Measurements from ENCODE around the gene LRATD1.

DNA sequence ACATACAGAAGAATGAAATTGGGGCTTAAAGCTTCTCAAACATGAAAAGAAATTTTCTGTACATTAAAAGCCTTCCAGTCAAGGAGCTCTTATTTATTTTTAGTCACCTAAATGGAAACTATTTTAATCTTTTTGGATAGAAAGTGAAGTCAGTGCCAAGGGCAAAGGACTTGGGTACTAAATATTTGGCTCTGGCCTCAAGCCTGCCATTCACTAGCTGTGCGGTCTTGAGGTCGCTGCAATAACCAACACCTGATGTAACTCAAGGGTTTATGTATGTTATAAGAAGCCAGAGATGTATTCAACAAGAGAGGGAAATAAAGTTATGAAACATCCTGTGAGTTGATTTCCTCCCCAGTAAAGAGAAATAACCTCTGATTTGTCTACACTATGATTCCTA, 49.5 kb upstream of the LRATD1 start:
- TF ChIP-seq, protein P1, sequence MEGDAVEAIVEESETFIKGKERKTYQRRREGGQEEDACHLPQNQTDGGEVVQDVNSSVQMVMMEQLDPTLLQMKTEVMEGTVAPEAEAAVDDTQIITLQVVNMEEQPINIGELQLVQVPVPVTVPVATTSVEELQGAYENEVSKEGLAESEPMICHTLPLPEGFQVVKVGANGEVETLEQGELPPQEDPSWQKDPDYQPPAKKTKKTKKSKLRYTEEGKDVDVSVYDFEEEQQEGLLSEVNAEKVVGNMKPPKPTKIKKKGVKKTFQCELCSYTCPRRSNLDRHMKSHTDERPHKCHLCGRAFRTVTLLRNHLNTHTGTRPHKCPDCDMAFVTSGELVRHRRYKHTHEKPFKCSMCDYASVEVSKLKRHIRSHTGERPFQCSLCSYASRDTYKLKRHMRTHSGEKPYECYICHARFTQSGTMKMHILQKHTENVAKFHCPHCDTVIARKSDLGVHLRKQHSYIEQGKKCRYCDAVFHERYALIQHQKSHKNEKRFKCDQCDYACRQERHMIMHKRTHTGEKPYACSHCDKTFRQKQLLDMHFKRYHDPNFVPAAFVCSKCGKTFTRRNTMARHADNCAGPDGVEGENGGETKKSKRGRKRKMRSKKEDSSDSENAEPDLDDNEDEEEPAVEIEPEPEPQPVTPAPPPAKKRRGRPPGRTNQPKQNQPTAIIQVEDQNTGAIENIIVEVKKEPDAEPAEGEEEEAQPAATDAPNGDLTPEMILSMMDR (IDR thresholded peaks at IDR 0.05): no peak
- TF ChIP-seq POLR2A (IDR thresholded peaks at IDR 0.05): no peak
